HFFc6 (cell line): ENCODE results near the gene EIF3L. TPM values are rescaled to one million over a fixed set of nuclear protein-coding genes. Genes with fewer than 3 reads are reported as not detected.

Source experiments
- DNase-seq: peaks from one replicate; pipeline ENCODE4 v3.0.0-alpha.2; 2018
- H3K27ac Mint-ChIP-seq: 2 replicates; pipeline ENCODE4 v1.8.0; 2020; ENCODE audit warnings: mild to moderate bottlenecking, mixed read lengths
- H3K27me3 Mint-ChIP-seq: 2 replicates; pipeline ENCODE4 v1.8.0; 2021; ENCODE audit warnings: mild to moderate bottlenecking, moderate library complexity, mixed read lengths; ENCODE audit not compliant: insufficient read depth
- H3K36me3 Mint-ChIP-seq: 2 replicates; pipeline ENCODE4 v1.8.0; 2021; ENCODE audit warnings: low read depth, mixed read lengths
- H3K4me1 Mint-ChIP-seq: 2 replicates; pipeline ENCODE4 v1.8.0; 2020; ENCODE audit warnings: low read depth, mixed read lengths
- H3K4me3 Mint-ChIP-seq: 2 replicates; pipeline ENCODE4 v1.8.0; 2020; ENCODE audit warnings: mild to moderate bottlenecking, moderate library complexity, mixed read lengths
- H3K9me3 Mint-ChIP-seq: 2 replicates; pipeline ENCODE4 v1.8.0; 2020; ENCODE audit warnings: mild to moderate bottlenecking, mixed read lengths
- total RNA-seq, 6 experiments: library from RNA; stranded (reverse); fragmentation: NEBNext Ultra II Directional; extraction: Animal tissue kit (Norgen Biotek cat#: 25700); gene quantifications; 2 replicates in 1 of 6; 3 replicates in 5 of 6; pipeline ENCODE4 v1.2.3, GENCODE V29; 2021
- TF ChIP-seq, protein P1 (sequence below): fragments of 200-600 bp; sonication (generic); IDR thresholded peaks from 2 replicates; pipeline ENCODE4 v1.5.0; 2021; ENCODE audit warnings: antibody characterized with exemption, mild to moderate bottlenecking

Gene EIF3L
- total RNA-seq, 6 experiments from 2014 or later: 306 to 371 (median 357) TPM

- TF ChIP-seq, protein P1, sequence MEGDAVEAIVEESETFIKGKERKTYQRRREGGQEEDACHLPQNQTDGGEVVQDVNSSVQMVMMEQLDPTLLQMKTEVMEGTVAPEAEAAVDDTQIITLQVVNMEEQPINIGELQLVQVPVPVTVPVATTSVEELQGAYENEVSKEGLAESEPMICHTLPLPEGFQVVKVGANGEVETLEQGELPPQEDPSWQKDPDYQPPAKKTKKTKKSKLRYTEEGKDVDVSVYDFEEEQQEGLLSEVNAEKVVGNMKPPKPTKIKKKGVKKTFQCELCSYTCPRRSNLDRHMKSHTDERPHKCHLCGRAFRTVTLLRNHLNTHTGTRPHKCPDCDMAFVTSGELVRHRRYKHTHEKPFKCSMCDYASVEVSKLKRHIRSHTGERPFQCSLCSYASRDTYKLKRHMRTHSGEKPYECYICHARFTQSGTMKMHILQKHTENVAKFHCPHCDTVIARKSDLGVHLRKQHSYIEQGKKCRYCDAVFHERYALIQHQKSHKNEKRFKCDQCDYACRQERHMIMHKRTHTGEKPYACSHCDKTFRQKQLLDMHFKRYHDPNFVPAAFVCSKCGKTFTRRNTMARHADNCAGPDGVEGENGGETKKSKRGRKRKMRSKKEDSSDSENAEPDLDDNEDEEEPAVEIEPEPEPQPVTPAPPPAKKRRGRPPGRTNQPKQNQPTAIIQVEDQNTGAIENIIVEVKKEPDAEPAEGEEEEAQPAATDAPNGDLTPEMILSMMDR: peak; percentile 9
- peak overlapping the region; percentile 84 for H3K27ac Mint-ChIP-seq
- H3K4me3 Mint-ChIP-seq: peak overlapping the region; percentile 91
- H3K9me3 Mint-ChIP-seq: no peaks in the 10 kb centered on the region
- DNase-seq: peak; percentile 81
- peaks cover 5% of the 10 kb centered on the region for H3K27me3 Mint-ChIP-seq
- H3K4me1 Mint-ChIP-seq: peaks cover 48% of the 10 kb centered on the region
- no peaks in the 10 kb centered on the region; the same call in 1 of the 2 replicates for H3K36me3 Mint-ChIP-seq
These were observed 42.5 kb upstream of the EIF3L start for GRCh38 chr22:37806409-37807333.

- Mint-ChIP-seq H3K9me3 (no peaks in the 10 kb centered on the region), H3K27ac (peak within 1 kb of the TSS; percentile 84), H3K4me1 (peaks cover 43% of the 10 kb centered on the region), H3K36me3 (no peaks in the 10 kb centered on the region; the same call in 1 of the 2 replicates), H3K4me3 (peak within 1 kb of the TSS; percentile 91), H3K27me3 (peaks cover 5% of the 10 kb centered on the region)
- peak; percentile 91 for DNase-seq
- TF ChIP-seq, protein P1: no peak
These were observed 41.6 kb upstream of the EIF3L start, which contains the start of gene GCAT for GRCh38 chr22:37807410-37808293. Gene GCAT, plus strand, starts transcription at chr22:37807934. Its CDS starts 34 bp downstream, at chr22:37807968.

GRCh38 chr22:37808294-37808657, 40.9 kb upstream of the EIF3L start:
- TF ChIP-seq, protein P1: no peak
- Mint-ChIP-seq H3K36me3 (no peaks in the 10 kb centered on the region; the same call in 1 of the 2 replicates), H3K27ac (peak overlapping the region; percentile 84), H3K4me1 (peaks cover 37% of the 10 kb centered on the region), H3K4me3 (peak overlapping the region; percentile 91), H3K9me3 (no peaks in the 10 kb centered on the region), H3K27me3 (peaks cover 5% of the 10 kb centered on the region; the same call in 1 of the 2 replicates)
- peak; percentile 46 for DNase-seq

GRCh38 chr22:37809672-37810333, 39.4 kb upstream of the EIF3L start:
- peaks cover 30% of the 10 kb centered on the region for H3K4me1 Mint-ChIP-seq
- H3K27me3 Mint-ChIP-seq: peaks cover 5% of the 10 kb centered on the region
- DNase-seq: no peak
- peak overlapping the region; percentile 60 for H3K27ac Mint-ChIP-seq
- H3K4me3 Mint-ChIP-seq: no peak overlapping the region
- H3K9me3 Mint-ChIP-seq: no peaks in the 10 kb centered on the region
- TF ChIP-seq, protein P1: no peak
- H3K36me3 Mint-ChIP-seq: no peaks in the 10 kb centered on the region; the same call in 1 of the 2 replicates

- H3K4me1 Mint-ChIP-seq: peaks cover 13% of the 10 kb centered on the region
- H3K36me3 Mint-ChIP-seq: no peaks in the 10 kb centered on the region
- no peaks in the 10 kb centered on the region for H3K9me3 Mint-ChIP-seq
- no peak overlapping the region for H3K27ac Mint-ChIP-seq
- no peak for DNase-seq
- no peak overlapping the region for H3K4me3 Mint-ChIP-seq
- TF ChIP-seq, protein P1: no peak
- peaks cover 2% of the 10 kb centered on the region for H3K27me3 Mint-ChIP-seq
These were observed 37.4 kb upstream of the EIF3L start for GRCh38 chr22:37811867-37812266.
